ENCODE results near the gene C20orf204. TPM values are rescaled to one million over a fixed set of nuclear protein-coding genes. Genes with fewer than 3 reads are reported as not detected.

The C20orf204 gene
- total and polyA plus RNA-seq, 9 of the 15 experiments (the other 6 are each of a cell fraction or from before 2014, with no cell fraction given): 0.11 to 1.1 (median 0.36) TPM; not detected in 2

- TF ChIP-seq, protein P1, sequence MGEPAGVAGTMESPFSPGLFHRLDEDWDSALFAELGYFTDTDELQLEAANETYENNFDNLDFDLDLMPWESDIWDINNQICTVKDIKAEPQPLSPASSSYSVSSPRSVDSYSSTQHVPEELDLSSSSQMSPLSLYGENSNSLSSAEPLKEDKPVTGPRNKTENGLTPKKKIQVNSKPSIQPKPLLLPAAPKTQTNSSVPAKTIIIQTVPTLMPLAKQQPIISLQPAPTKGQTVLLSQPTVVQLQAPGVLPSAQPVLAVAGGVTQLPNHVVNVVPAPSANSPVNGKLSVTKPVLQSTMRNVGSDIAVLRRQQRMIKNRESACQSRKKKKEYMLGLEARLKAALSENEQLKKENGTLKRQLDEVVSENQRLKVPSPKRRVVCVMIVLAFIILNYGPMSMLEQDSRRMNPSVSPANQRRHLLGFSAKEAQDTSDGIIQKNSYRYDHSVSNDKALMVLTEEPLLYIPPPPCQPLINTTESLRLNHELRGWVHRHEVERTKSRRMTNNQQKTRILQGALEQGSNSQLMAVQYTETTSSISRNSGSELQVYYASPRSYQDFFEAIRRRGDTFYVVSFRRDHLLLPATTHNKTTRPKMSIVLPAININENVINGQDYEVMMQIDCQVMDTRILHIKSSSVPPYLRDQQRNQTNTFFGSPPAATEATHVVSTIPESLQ (CRISPR knock-in tag; IDR thresholded peaks at IDR 0.05): no peak
- TF ChIP-seq CREB3 (tag; conservative IDR thresholded peaks at IDR 0.05; ENCODE audit: low read depth): no peak
- TF ChIP-seq KHSRP (IDR thresholded peaks at IDR 0.05): no peak
- peak; percentile 57; the same call in 1 of the 2 replicates for TF ChIP-seq FOXJ2 (tag; IDR thresholded peaks at IDR 0.05)
- TF ChIP-seq TCFL5 (CRISPR knock-in tag; conservative IDR thresholded peaks at IDR 0.05): 0 out of 2 replicates have a peak, but pooled peaks have one; percentile 26
- TF ChIP-seq ETV5 (CRISPR knock-in tag; IDR thresholded peaks at IDR 0.05; ENCODE audit: low read depth): peak; percentile 58; the same call in 1 of the 2 replicates
- peak; percentile 85 for TF ChIP-seq GABPB1 (CRISPR knock-in tag; IDR thresholded peaks at IDR 0.05)
- TF ChIP-seq ZKSCAN8 (CRISPR knock-in tag; IDR thresholded peaks at IDR 0.05): no peak
- no peak for TF ChIP-seq U2AF2 (optimal IDR thresholded peaks at IDR 0.05; ENCODE audit: low read depth, low read length)
- TF ChIP-seq, protein P2, sequence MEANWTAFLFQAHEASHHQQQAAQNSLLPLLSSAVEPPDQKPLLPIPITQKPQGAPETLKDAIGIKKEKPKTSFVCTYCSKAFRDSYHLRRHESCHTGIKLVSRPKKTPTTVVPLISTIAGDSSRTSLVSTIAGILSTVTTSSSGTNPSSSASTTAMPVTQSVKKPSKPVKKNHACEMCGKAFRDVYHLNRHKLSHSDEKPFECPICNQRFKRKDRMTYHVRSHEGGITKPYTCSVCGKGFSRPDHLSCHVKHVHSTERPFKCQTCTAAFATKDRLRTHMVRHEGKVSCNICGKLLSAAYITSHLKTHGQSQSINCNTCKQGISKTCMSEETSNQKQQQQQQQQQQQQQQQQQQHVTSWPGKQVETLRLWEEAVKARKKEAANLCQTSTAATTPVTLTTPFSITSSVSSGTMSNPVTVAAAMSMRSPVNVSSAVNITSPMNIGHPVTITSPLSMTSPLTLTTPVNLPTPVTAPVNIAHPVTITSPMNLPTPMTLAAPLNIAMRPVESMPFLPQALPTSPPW (CRISPR knock-in tag; IDR thresholded peaks at IDR 0.05): peak; percentile 86
- TF ChIP-seq, protein P3, sequence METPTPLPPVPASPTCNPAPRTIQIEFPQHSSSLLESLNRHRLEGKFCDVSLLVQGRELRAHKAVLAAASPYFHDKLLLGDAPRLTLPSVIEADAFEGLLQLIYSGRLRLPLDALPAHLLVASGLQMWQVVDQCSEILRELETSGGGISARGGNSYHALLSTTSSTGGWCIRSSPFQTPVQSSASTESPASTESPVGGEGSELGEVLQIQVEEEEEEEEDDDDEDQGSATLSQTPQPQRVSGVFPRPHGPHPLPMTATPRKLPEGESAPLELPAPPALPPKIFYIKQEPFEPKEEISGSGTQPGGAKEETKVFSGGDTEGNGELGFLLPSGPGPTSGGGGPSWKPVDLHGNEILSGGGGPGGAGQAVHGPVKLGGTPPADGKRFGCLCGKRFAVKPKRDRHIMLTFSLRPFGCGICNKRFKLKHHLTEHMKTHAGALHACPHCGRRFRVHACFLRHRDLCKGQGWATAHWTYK (CRISPR knock-in tag; IDR thresholded peaks at IDR 0.05): peak; percentile 97
- TF ChIP-seq NFE2L1 (tag; IDR thresholded peaks at IDR 0.05; ENCODE audit: borderline replicate concordance, low read depth): no peak
- no peak for TF ChIP-seq SP2 (IDR thresholded peaks at IDR 0.05; ENCODE audit: extremely low read depth, low read depth, low read length, poor library complexity, severe bottlenecking)
- no peak for TF ChIP-seq ZNF384 (IDR thresholded peaks at IDR 0.05; ENCODE audit: low read depth, low read length)
- peak; percentile 36; the same call in 1 of the 2 replicates for TF ChIP-seq MTA3 (IDR thresholded peaks at IDR 0.05; ENCODE audit: borderline replicate concordance)
- no peak for TF ChIP-seq NCOR1 (IDR thresholded peaks at IDR 0.05)
- TF ChIP-seq HDAC2 (IDR thresholded peaks at IDR 0.05): 0 out of 2 replicates have a peak, but pooled peaks have one; percentile 34
- no peak for TF ChIP-seq U2AF1 (optimal IDR thresholded peaks at IDR 0.05; ENCODE audit: low read depth, low read length)
- 0 out of 2 replicates have a peak, but pooled peaks have one; percentile 10 for TF ChIP-seq ZNF444 (CRISPR knock-in tag; IDR thresholded peaks at IDR 0.05)
- TF ChIP-seq CREB3L1 (IDR thresholded peaks at IDR 0.05; ENCODE audit: borderline replicate concordance, low read depth): peak; percentile 97
These were observed 26.8 kb downstream of the C20orf204 start, which contains the start of gene TCEA2 (continued) for GRCh38 chr20:64062596-64063388.
